ENCODE results near the gene ERICH6B. TPM values are rescaled to one million over a fixed set of nuclear protein-coding genes. Genes with fewer than 3 reads are reported as not detected.

Gene ERICH6B
- total and polyA plus RNA-seq, 4 experiments from 2014 or later = 0.39 TPM; not detected in 3

DNA sequence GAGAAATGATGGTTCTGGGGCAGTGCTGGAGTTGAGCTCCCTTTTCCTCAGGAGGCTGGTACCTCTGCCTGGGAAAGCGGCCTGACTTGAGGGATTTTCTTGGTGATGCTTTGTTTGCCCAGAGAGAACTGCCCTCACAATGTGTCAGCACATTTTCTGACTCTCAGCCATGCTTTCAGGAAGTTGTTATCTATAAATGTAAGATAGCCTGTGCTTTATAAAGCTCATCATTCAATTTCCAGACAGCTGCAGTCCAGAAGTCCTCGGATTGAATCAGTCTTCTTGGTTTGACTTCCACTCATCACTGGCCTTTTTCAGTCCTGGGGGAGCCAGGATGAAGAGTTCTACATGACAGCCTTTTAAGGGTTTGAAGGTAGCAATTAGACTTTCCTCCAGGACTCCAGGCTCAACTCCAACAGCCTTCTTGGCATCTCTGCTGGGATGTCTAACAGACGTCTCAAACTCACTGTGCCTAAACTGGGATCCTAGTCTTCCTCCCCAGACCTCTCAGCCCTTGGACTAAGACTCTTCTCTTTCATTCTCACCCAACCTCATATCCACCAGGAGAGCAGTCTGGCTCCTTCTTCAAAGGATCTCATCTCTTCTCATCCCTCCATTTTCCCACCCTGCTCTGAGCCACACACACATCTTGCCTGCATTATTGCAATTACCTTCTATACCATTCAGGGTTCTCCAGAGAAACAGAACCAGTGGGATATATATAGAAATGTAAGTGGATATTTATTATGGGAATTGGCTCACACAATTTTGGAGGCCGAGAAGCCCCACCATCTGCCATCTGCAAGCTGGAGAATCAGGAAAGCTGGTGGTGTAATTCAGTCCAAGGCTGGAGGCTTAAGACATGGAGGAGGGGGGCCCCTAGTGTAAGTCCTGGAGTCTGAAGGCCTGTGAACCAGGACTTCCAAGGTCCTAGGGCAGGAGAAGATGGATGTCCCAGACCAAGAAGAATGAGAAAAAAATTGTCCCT, 13.1 kb downstream of the ERICH6B start:
- Histone ChIP-seq H3K27ac (ENCODE audit: low read depth, low read length) (no peak overlapping the region), H3K4me3 (ENCODE audit: low read length in 2 of 2) (no peak overlapping the region), H3K9me3 (ENCODE audit: control insufficient read depth in 1 of 2, low read length in 2 of 2) (no peaks in the 10 kb centered on the region), H3K27me3 (ENCODE audit: insufficient read depth, low read length) (no peaks in the 10 kb centered on the region), H3K36me3 (ENCODE audit: insufficient read depth, low read length) (no peaks in the 10 kb centered on the region), H3K4me1 (ENCODE audit: insufficient read depth, low read length) (no peaks in the 10 kb centered on the region)
- Mint-ChIP-seq H3K27me3 (peaks cover 10 to 13% of the 10 kb centered on the region in 2 donors), H3K4me3 (no peak overlapping the region), H3K9me3 (peaks cover 0 to 3% (median 0%) of the 10 kb centered on the region in 8 donors), H3K4me1 (no peaks in the 10 kb centered on the region), H3K36me3 (no peaks in the 10 kb centered on the region), H3K27ac (no peak overlapping the region)
- intact Hi-C loops (cut with micrococcal nuclease) = no loop called here
- CTCF ChIA-PET (ENCODE audit: partially characterized antibody) = interaction anchor here (1.0 kb wide), 1 partner anchor 231 kb away, joined by 3 read pairs; no protein-coding TSS in a partner anchor
- POLR2A ChIA-PET (ENCODE audit: partially characterized antibody) = no interaction called here
- DNase-seq = no peak

DNA sequence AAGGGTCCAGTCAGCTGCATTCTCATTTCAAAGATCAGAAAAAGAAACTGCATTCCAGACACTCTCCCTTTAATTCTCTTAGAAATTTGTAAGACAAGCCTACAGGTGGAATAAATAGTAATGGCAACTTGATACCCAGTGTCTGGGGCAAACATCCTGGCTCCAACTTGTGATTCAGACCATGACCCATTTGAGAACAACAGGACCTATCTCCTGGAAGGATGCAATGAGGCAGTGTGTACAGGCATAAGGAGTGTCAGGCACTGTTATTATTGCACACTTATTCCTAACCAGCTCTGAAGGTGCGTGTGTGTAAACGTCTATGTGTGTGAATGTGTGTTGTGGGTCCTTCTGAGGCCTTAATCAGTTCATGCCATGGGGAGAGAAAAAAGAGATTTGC, 13.9 kb downstream of the ERICH6B start:
- Histone ChIP-seq H3K36me3 (ENCODE audit: insufficient read depth, low read length) (no peaks in the 10 kb centered on the region), H3K4me3 (ENCODE audit: low read length in 2 of 2) (no peak overlapping the region), H3K9me3 (ENCODE audit: control insufficient read depth in 1 of 2, low read length in 2 of 2) (no peaks in the 10 kb centered on the region), H3K27me3 (ENCODE audit: insufficient read depth, low read length) (no peaks in the 10 kb centered on the region), H3K4me1 (ENCODE audit: insufficient read depth, low read length) (no peaks in the 10 kb centered on the region), H3K27ac (ENCODE audit: low read depth, low read length) (no peak overlapping the region)
- POLR2A ChIA-PET (ENCODE audit: partially characterized antibody) = no interaction called here
- Mint-ChIP-seq H3K27ac (no peak overlapping the region), H3K4me3 (no peak overlapping the region), H3K27me3 (peaks cover 10 to 14% of the 10 kb centered on the region in 2 donors), H3K4me1 (no peaks in the 10 kb centered on the region), H3K9me3 (peaks cover 0 to 3% (median 0%) of the 10 kb centered on the region in 8 donors), H3K36me3 (no peaks in the 10 kb centered on the region)
- CTCF ChIA-PET (ENCODE audit: partially characterized antibody) = no interaction called here
- intact Hi-C loops (cut with micrococcal nuclease) = no loop called here
- DNase-seq = no peak

DNA sequence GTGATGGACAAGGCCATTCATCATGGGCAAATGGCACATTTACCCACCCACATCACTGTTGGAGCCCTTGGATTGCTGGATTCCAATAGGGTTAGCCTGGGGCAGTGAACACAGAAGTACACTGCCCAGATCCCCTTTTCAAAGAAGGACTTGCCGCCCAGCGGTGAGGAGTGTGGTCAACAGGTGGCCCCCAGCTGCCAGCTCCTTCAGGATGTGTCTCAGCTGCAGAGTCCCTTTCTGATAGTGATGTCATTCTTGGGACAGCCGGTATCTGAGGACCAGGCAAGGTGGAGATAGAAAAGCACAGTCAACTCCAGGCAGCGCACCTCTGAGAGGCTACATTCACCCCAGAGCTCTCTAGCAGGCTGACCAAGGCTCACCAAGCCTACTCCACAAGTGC, 16.9 kb downstream of the ERICH6B start:
- ChIA-PET POLR2A (ENCODE audit: partially characterized antibody) (no interaction called here), CTCF (ENCODE audit: partially characterized antibody) (no interaction called here)
- H3K4me3 Mint-ChIP-seq = no peak overlapping the region
- H3K4me1 Mint-ChIP-seq = no peaks in the 10 kb centered on the region
- H3K4me1 ChIP-seq (ENCODE audit: insufficient read depth, low read length) = no peaks in the 10 kb centered on the region
- H3K4me3 ChIP-seq (ENCODE audit: low read length in 2 of 2) = no peak overlapping the region
- no peaks in the 10 kb centered on the region for H3K27me3 ChIP-seq (ENCODE audit: insufficient read depth, low read length)
- H3K27me3 Mint-ChIP-seq = peaks cover 11 to 20% of the 10 kb centered on the region in 2 donors
- intact Hi-C loops (cut with micrococcal nuclease) = no loop called here
- H3K27ac ChIP-seq (ENCODE audit: low read depth, low read length) = no peak overlapping the region
- H3K36me3 ChIP-seq (ENCODE audit: insufficient read depth, low read length) = no peaks in the 10 kb centered on the region
- H3K36me3 Mint-ChIP-seq = no peaks in the 10 kb centered on the region
- no peak for DNase-seq
- peaks cover 0 to 3% (median 0%) of the 10 kb centered on the region in 8 donors for H3K9me3 Mint-ChIP-seq
- H3K27ac Mint-ChIP-seq = no peak overlapping the region
- no peaks in the 10 kb centered on the region for H3K9me3 ChIP-seq (ENCODE audit: control insufficient read depth in 1 of 2, low read length in 2 of 2)

DNA sequence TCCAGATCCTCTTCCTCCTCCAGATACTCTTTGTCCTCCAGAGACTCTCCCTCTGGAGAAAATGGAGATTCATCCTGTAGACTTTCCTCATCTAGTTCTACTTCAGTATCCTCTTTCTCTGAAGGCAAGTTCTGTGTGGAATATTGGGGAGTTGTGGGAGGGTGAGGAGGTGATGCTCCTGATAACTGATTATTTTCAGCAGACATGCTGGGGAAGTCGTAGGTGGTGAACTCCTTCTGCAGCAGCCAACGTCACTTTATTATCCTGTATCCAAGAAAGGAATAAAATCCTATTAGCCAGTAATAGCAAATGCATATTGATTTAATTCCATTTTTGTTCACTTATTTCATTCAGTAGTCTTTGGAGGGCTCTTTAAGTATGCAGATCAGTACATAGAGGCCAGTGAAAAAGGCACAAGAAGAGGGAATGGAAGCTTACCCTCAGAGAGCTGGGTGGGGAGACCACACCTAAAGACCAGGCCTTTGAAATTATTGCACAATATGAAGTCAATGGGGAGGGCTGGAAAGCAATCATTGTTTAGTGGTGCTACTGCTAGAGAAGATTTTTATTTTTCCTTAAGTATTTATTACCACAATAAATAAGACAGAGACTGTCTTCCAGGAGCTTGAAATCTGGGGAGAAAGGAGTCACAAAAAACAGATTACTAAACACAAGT, 18.6 kb downstream of the ERICH6B start:
- Mint-ChIP-seq H3K4me3 (no peak overlapping the region), H3K27me3 (peaks cover 9 to 17% of the 10 kb centered on the region in 2 donors), H3K4me1 (no peaks in the 10 kb centered on the region), H3K36me3 (no peaks in the 10 kb centered on the region), H3K9me3 (peaks cover 0 to 3% (median 0%) of the 10 kb centered on the region in 8 donors), H3K27ac (no peak overlapping the region)
- H3K4me1 ChIP-seq (ENCODE audit: insufficient read depth, low read length) = no peaks in the 10 kb centered on the region
- H3K9me3 ChIP-seq (ENCODE audit: control insufficient read depth in 1 of 2, low read length in 2 of 2) = no peaks in the 10 kb centered on the region
- H3K36me3 ChIP-seq (ENCODE audit: insufficient read depth, low read length) = no peaks in the 10 kb centered on the region
- intact Hi-C loops (cut with micrococcal nuclease) = no loop called here
- DNase-seq = no peak
- H3K27me3 ChIP-seq (ENCODE audit: insufficient read depth, low read length) = no peaks in the 10 kb centered on the region
- H3K27ac ChIP-seq (ENCODE audit: low read depth, low read length) = no peak overlapping the region
- ChIA-PET POLR2A (ENCODE audit: partially characterized antibody) (no interaction called here), CTCF (ENCODE audit: partially characterized antibody) (no interaction called here)
- H3K4me3 ChIP-seq (ENCODE audit: low read length in 2 of 2) = no peak overlapping the region

DNA sequence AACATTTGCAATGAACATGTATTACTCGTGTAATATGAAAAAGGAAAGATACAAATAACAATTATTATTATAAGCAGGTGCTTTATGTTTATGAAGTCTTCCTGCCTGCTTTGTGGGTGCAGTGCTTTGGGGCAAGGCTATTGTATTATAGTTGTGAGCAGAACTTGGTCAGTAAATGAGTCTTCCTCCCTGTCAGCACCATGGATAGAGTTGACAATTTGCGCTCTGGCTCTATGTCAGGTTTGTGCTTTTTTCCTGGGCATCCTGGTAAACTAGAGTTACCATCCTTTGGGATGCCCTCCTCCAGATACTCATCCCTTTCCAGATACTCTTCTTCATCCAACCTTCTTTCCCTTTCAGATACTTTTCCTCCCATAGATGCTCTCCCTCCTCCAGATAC, 19.6 kb downstream of the ERICH6B start:
- Histone ChIP-seq H3K27ac (ENCODE audit: low read depth, low read length) (no peak overlapping the region), H3K27me3 (ENCODE audit: insufficient read depth, low read length) (no peaks in the 10 kb centered on the region), H3K9me3 (ENCODE audit: control insufficient read depth in 1 of 2, low read length in 2 of 2) (no peaks in the 10 kb centered on the region), H3K36me3 (ENCODE audit: insufficient read depth, low read length) (no peaks in the 10 kb centered on the region), H3K4me3 (ENCODE audit: low read length in 2 of 2) (no peak overlapping the region), H3K4me1 (ENCODE audit: insufficient read depth, low read length) (no peaks in the 10 kb centered on the region)
- Mint-ChIP-seq H3K36me3 (no peaks in the 10 kb centered on the region), H3K9me3 (peaks cover 0 to 5% (median 0%) of the 10 kb centered on the region in 8 donors), H3K27me3 (peaks cover 8 to 16% of the 10 kb centered on the region in 2 donors), H3K27ac (no peak overlapping the region), H3K4me3 (no peak overlapping the region), H3K4me1 (no peaks in the 10 kb centered on the region)
- intact Hi-C loops (cut with micrococcal nuclease) = no loop called here
- no peak for DNase-seq
- CTCF ChIA-PET (ENCODE audit: partially characterized antibody) = no interaction called here
- POLR2A ChIA-PET (ENCODE audit: partially characterized antibody) = no interaction called here

DNA sequence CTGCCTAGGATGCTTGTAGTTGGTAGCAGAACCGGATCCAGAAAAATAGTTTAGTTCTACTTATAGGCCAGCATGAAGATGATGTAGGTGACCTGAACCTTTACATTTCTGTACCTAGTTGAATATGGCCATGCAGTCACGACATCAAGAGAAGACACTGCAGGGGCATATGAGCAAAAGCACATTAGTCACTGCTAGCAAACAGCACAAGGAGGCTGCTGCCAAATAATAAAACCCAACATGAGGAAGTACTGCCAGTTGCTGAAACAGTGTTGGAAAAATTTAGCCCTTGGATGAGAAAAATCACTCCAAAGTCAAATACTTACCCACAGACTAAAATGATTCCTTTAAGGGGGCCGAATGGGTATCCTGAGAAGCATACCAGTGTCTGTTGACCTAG, 20.8 kb downstream of the ERICH6B start:
- Histone ChIP-seq H3K4me3 (ENCODE audit: low read length in 2 of 2) (no peak overlapping the region), H3K27ac (ENCODE audit: low read depth, low read length) (no peak overlapping the region), H3K4me1 (ENCODE audit: insufficient read depth, low read length) (no peaks in the 10 kb centered on the region), H3K36me3 (ENCODE audit: insufficient read depth, low read length) (no peaks in the 10 kb centered on the region), H3K27me3 (ENCODE audit: insufficient read depth, low read length) (no peaks in the 10 kb centered on the region), H3K9me3 (ENCODE audit: control insufficient read depth in 1 of 2, low read length in 2 of 2) (no peaks in the 10 kb centered on the region)
- Mint-ChIP-seq H3K9me3 (peaks cover 0 to 6% (median 0%) of the 10 kb centered on the region in 8 donors), H3K4me3 (no peak overlapping the region), H3K27ac (no peak overlapping the region), H3K4me1 (no peaks in the 10 kb centered on the region), H3K27me3 (peaks cover 6 to 13% of the 10 kb centered on the region in 2 donors), H3K36me3 (no peaks in the 10 kb centered on the region)
- CTCF ChIA-PET (ENCODE audit: partially characterized antibody) = no interaction called here
- POLR2A ChIA-PET (ENCODE audit: partially characterized antibody) = no interaction called here
- DNase-seq = no peak
- intact Hi-C loops (cut with micrococcal nuclease) = no loop called here

DNA sequence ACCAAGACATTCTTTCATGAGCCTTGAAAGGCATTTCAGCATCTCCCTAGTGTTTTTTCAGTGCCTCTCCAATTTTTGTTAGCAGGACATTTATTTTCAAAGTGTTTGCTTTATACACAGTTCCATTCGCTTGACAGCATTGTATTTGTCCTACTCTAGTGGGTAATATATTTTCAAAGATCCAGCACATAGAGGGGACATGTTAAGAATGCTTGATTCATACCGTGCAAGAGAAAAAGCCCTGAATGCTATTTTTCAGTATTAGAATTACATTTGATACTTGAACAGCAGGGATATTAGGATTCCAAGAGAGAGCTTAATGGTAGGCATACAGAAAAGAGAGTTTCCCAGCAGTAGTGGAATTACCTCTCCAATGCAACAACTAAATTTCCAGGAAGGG, 21.3 kb downstream of the ERICH6B start:
- no peak overlapping the region for H3K27ac ChIP-seq (ENCODE audit: low read depth, low read length)
- intact Hi-C loops (cut with micrococcal nuclease) = no loop called here
- H3K36me3 Mint-ChIP-seq = no peaks in the 10 kb centered on the region
- no peaks in the 10 kb centered on the region for H3K4me1 ChIP-seq (ENCODE audit: insufficient read depth, low read length)
- peaks cover 6 to 13% of the 10 kb centered on the region in 2 donors for H3K27me3 Mint-ChIP-seq
- H3K27me3 ChIP-seq (ENCODE audit: insufficient read depth, low read length) = no peaks in the 10 kb centered on the region
- CTCF ChIA-PET (ENCODE audit: partially characterized antibody) = no interaction called here
- POLR2A ChIA-PET (ENCODE audit: partially characterized antibody) = no interaction called here
- no peaks in the 10 kb centered on the region for H3K9me3 ChIP-seq (ENCODE audit: control insufficient read depth in 1 of 2, low read length in 2 of 2)
- H3K36me3 ChIP-seq (ENCODE audit: insufficient read depth, low read length) = no peaks in the 10 kb centered on the region
- no peak overlapping the region for H3K4me3 Mint-ChIP-seq
- H3K27ac Mint-ChIP-seq = no peak overlapping the region
- DNase-seq = no peak
- no peak overlapping the region for H3K4me3 ChIP-seq (ENCODE audit: low read length in 2 of 2)
- peaks cover 0 to 6% (median 0%) of the 10 kb centered on the region in 8 donors for H3K9me3 Mint-ChIP-seq
- no peaks in the 10 kb centered on the region for H3K4me1 Mint-ChIP-seq

All from CD4-positive, alpha-beta memory T cell (primary cell).